ENCODE data around the gene ZNF593OS. TPM values are rescaled to one million over a fixed set of nuclear protein-coding genes. Genes with fewer than 3 reads are reported as not detected.

The ZNF593OS gene
- polyA plus RNA-seq, 2 donors = 0.12 to 0.22 TPM

DNA sequence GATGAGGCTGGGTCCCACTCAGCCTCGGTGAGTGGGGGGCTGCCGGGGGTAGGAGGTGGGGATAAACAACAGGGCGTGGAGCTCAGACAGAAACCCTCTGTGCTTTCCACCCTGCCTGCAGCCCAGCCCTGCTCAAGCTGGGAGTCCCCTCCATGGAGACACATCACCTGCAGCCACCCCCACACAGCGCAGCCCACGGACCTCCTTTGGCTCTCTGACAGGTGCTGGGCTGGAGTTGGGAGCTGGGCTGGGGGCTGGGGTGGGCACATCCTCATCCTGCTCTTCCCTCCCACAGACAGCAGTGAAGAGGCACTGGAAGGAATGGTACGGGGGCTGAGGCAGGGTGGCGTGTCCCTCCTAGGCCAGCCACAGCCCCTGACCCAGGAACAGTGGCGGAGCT lies 16.8 kb upstream of the ZNF593OS start:
- Histone ChIP-seq H3K4me1 (ENCODE audit: control insufficient read depth in 2 of 2, insufficient read depth in 2 of 2, low read length in 1 of 2) (no peaks in the 10 kb centered on the region), H3K27me3 (ENCODE audit: control insufficient read depth in 1 of 2, insufficient read depth in 2 of 2, low read length in 2 of 2) (no peaks in the 10 kb centered on the region), H3K27ac (ENCODE audit: low read depth in 2 of 2, low read length in 1 of 2) (no peak overlapping the region), H3K36me3 (ENCODE audit: control insufficient read depth in 2 of 2, insufficient read depth in 2 of 2, low read length in 1 of 2) (peaks cover 0 to 23% of the 10 kb centered on the region in 2 donors), H3K4me3 (ENCODE audit: low read depth in 1 of 2, low read length in 2 of 2) (no peak overlapping the region), H3K9me3 (ENCODE audit: control insufficient read depth in 2 of 2, insufficient read depth in 1 of 2, low read depth in 1 of 2, low read length in 1 of 2) (no peaks in the 10 kb centered on the region)
- 88 to 94% methylated on average over 8 of the region's 8 CpGs for WGBS, 2 donors

GRCh38 chr1:26187882-26188281 lies 16.2 kb upstream of the ZNF593OS start:
- Histone ChIP-seq H3K36me3 (ENCODE audit: control insufficient read depth in 2 of 2, insufficient read depth in 2 of 2, low read length in 1 of 2) (peaks cover 0 to 28% of the 10 kb centered on the region in 2 donors), H3K4me3 (ENCODE audit: low read depth in 1 of 2, low read length in 2 of 2) (no peak overlapping the region), H3K27me3 (ENCODE audit: control insufficient read depth in 1 of 2, insufficient read depth in 2 of 2, low read length in 2 of 2) (no peaks in the 10 kb centered on the region), H3K27ac (ENCODE audit: low read depth in 2 of 2, low read length in 1 of 2) (no peak overlapping the region), H3K9me3 (ENCODE audit: control insufficient read depth in 2 of 2, insufficient read depth in 1 of 2, low read depth in 1 of 2, low read length in 1 of 2) (no peaks in the 10 kb centered on the region), H3K4me1 (ENCODE audit: control insufficient read depth in 2 of 2, insufficient read depth in 2 of 2, low read length in 1 of 2) (no peaks in the 10 kb centered on the region)
- WGBS, 2 donors = 91 to 96% methylated on average over 6 of the region's 6 CpGs

DNA sequence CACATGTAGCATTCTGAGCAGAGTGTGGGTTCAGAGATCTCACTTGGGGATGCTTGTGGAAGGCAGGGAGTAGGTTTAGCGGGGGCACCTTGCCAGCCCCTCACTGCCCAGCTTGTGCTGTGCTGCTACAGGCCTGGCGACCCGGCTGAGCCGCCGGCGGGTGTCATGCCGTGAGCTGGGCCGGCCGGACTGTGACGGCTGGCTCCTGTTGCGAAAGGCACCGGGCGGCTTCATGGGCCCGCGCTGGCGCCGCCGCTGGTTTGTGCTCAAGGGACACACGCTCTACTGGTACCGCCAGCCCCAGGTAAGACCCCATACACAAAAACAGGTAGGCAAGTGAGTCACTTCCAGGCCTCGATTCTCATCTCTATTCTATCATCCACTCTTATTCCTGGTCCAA lies 13.3 kb upstream of the ZNF593OS start:
- no peaks in the 10 kb centered on the region for H3K27me3 ChIP-seq (ENCODE audit: control insufficient read depth in 1 of 2, insufficient read depth in 2 of 2, low read length in 2 of 2)
- 94 to 96% methylated on average over 21 of the region's 21 CpGs for WGBS, 2 donors
- peaks cover 0 to 38% of the 10 kb centered on the region in 2 donors for H3K36me3 ChIP-seq (ENCODE audit: control insufficient read depth in 2 of 2, insufficient read depth in 2 of 2, low read length in 1 of 2)
- H3K9me3 ChIP-seq (ENCODE audit: control insufficient read depth in 2 of 2, insufficient read depth in 1 of 2, low read depth in 1 of 2, low read length in 1 of 2) = no peaks in the 10 kb centered on the region
- no peak overlapping the region for H3K4me3 ChIP-seq (ENCODE audit: low read depth in 1 of 2, low read length in 2 of 2)
- peaks cover 4 to 5% of the 10 kb centered on the region in 2 donors for H3K4me1 ChIP-seq (ENCODE audit: control insufficient read depth in 2 of 2, insufficient read depth in 2 of 2, low read length in 1 of 2)
- no peak overlapping the region for H3K27ac ChIP-seq (ENCODE audit: low read depth in 2 of 2, low read length in 1 of 2)

DNA sequence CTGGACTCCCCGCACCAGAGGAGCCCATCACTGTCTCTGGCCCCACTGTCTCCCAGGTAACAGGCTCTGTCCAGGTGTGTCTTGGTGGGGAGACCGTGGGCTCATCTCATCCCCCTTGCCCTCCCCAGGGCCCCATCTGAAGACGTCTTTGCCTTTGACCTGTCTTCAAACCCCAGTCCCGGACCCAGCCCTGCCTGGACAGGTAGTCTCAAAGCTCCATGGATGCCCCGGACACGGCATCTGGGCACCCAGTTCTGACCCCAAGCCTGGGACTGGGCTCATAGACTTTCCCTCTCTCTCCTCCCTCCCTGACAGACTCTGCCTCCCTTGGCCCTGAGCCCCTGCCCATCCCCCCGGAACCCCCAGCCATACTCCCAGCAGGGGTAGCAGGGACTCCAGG lies 12.5 kb upstream of the ZNF593OS start:
- H3K27ac ChIP-seq (ENCODE audit: low read depth in 2 of 2, low read length in 1 of 2) = no peak overlapping the region
- WGBS, 2 donors = 92 to 93% methylated on average over 7 of the region's 7 CpGs
- H3K4me3 ChIP-seq (ENCODE audit: low read depth in 1 of 2, low read length in 2 of 2) = no peak overlapping the region
- H3K36me3 ChIP-seq (ENCODE audit: control insufficient read depth in 2 of 2, insufficient read depth in 2 of 2, low read length in 1 of 2) = peaks cover 0 to 37% of the 10 kb centered on the region in 2 donors
- no peaks in the 10 kb centered on the region for H3K27me3 ChIP-seq (ENCODE audit: control insufficient read depth in 1 of 2, insufficient read depth in 2 of 2, low read length in 2 of 2)
- no peaks in the 10 kb centered on the region for H3K9me3 ChIP-seq (ENCODE audit: control insufficient read depth in 2 of 2, insufficient read depth in 1 of 2, low read depth in 1 of 2, low read length in 1 of 2)
- peaks cover 4 to 5% of the 10 kb centered on the region in 2 donors for H3K4me1 ChIP-seq (ENCODE audit: control insufficient read depth in 2 of 2, insufficient read depth in 2 of 2, low read length in 1 of 2)

GRCh38 chr1:26182383-26182696 lies 10.7 kb upstream of the ZNF593OS start:
- H3K9me3 ChIP-seq (ENCODE audit: control insufficient read depth in 2 of 2, insufficient read depth in 1 of 2, low read depth in 1 of 2, low read length in 1 of 2) = no peaks in the 10 kb centered on the region
- WGBS, 2 donors = 81 to 82% methylated on average over 7 of the region's 7 CpGs
- H3K4me1 ChIP-seq (ENCODE audit: control insufficient read depth in 2 of 2, insufficient read depth in 2 of 2, low read length in 1 of 2) = peaks cover 4 to 5% of the 10 kb centered on the region in 2 donors
- peaks cover 0 to 29% of the 10 kb centered on the region in 2 donors for H3K36me3 ChIP-seq (ENCODE audit: control insufficient read depth in 2 of 2, insufficient read depth in 2 of 2, low read length in 1 of 2)
- no peaks in the 10 kb centered on the region for H3K27me3 ChIP-seq (ENCODE audit: control insufficient read depth in 1 of 2, insufficient read depth in 2 of 2, low read length in 2 of 2)
- no peak overlapping the region for H3K4me3 ChIP-seq (ENCODE audit: low read depth in 1 of 2, low read length in 2 of 2)
- H3K27ac ChIP-seq (ENCODE audit: low read depth in 2 of 2, low read length in 1 of 2) = no peak overlapping the region

DNA sequence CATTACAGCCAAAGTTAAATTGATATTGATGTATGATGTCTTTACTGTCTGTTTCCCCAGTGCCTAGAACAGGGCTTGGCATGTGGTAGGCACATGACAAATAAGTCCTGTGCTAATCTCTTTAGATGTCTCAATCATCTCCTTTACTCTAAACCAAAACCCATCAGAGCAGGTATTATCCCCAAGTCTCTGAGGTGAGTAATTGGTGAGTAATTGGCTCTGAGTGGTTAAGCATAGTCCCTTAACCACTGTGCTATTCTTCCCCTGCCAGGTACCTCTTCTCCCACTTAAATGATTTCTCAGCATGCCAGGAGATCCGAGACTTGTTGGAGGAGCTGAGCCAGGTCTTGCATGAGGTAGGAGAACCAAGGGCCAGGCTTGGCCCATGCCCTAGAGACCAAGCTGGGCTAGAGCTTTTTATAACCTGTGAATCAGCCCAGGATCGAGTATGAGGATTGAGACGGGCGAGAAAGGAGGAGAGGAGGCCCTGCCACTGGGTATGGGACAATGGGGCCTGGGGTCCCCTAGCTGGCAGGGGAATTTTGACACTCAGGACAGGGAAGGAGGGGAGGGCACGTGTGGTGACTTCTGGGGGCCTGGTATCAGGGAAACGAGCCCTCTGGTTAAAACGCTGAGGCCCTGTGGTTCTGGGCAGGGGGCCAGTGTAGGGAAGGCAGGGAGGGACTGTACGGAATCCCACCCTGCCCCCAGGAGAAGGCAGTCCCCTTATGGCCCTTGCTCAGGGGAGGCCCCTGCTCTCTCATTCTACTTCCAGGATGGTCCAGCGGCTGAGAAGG lies 10.2 kb upstream of the ZNF593OS start:
- no peak overlapping the region for H3K4me3 ChIP-seq (ENCODE audit: low read depth in 1 of 2, low read length in 2 of 2)
- H3K4me1 ChIP-seq (ENCODE audit: control insufficient read depth in 2 of 2, insufficient read depth in 2 of 2, low read length in 1 of 2) = peaks cover 4 to 8% of the 10 kb centered on the region in 2 donors
- 54 to 66% methylated on average over 9 of the region's 9 CpGs for WGBS, 2 donors
- no peaks in the 10 kb centered on the region for H3K27me3 ChIP-seq (ENCODE audit: control insufficient read depth in 1 of 2, insufficient read depth in 2 of 2, low read length in 2 of 2)
- no peaks in the 10 kb centered on the region for H3K9me3 ChIP-seq (ENCODE audit: control insufficient read depth in 2 of 2, insufficient read depth in 1 of 2, low read depth in 1 of 2, low read length in 1 of 2)
- H3K27ac ChIP-seq (ENCODE audit: low read depth in 2 of 2, low read length in 1 of 2) = peak overlapping the region; percentile 62 to 71
- peaks cover 0 to 27% of the 10 kb centered on the region in 2 donors for H3K36me3 ChIP-seq (ENCODE audit: control insufficient read depth in 2 of 2, insufficient read depth in 2 of 2, low read length in 1 of 2)

DNA sequence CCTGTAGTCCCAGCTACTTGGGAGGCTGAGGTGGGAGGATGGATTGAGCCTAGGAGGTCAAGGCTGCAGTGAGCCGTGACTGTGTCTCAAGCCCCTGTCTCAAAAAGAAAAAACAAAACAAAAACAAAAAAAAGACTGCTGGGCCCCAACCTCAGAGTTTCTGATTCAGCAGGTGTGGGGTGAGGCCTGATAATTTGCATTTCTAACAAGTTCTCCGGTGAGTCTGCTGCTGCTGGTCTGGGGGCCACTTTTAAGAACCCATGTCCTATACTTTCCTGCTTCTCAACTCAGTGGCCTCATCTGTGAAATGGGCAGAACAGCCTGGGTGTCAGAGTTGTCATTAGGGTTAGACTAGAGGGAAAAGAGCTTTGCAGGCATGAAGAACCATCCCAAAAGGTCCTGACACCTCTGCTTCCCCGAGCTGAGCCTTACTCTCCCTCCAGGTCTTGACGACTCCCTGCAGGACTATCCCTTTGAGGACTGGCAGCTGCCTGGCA lies 8.4 kb upstream of the ZNF593OS start:
- Histone ChIP-seq H3K27me3 (ENCODE audit: control insufficient read depth in 1 of 2, insufficient read depth in 2 of 2, low read length in 2 of 2) (no peaks in the 10 kb centered on the region), H3K4me1 (ENCODE audit: control insufficient read depth in 2 of 2, insufficient read depth in 2 of 2, low read length in 1 of 2) (peaks cover 4 to 8% of the 10 kb centered on the region in 2 donors), H3K9me3 (ENCODE audit: control insufficient read depth in 2 of 2, insufficient read depth in 1 of 2, low read depth in 1 of 2, low read length in 1 of 2) (no peaks in the 10 kb centered on the region), H3K36me3 (ENCODE audit: control insufficient read depth in 2 of 2, insufficient read depth in 2 of 2, low read length in 1 of 2) (peaks cover 0 to 22% of the 10 kb centered on the region in 2 donors), H3K4me3 (ENCODE audit: low read depth in 1 of 2, low read length in 2 of 2) (no peak overlapping the region), H3K27ac (ENCODE audit: low read depth in 2 of 2, low read length in 1 of 2) (peak overlapping the region in 1 of 2 donors; percentile 36)
- WGBS, 2 donors = 73 to 86% methylated on average over 4 of the region's 4 CpGs

DNA sequence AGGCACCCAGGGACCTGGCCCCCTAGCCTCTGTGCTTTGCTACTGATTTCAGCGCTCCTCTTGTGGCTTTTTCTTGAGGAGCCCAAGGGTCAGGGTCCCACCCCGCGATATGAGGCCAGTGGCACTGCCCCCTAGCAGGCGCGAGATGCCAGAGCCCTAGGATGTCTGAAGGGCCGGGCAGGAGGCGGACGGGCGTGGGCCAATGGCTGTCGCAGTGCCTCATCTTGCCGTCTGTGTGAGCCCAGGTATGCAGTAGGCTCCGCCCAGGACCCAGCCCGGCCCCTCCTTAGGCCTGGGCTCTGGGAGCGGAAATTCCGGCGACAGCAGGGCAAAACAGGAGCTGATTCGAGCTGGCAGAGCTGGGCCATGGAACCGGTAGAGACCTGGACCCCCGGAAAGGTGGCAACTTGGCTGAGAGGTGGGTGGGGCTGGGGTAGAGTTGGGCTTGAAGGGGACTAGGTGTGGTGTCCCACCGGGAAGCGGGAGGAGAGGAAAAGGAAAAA lies 5.6 kb upstream of the ZNF593OS start, which contains the start of gene CNKSR1:
Gene CNKSR1 (plus strand): TSS at position 310 of the 503 bp plus-strand sequence. CDS start 57 bp downstream, at position 367.
- Histone ChIP-seq H3K27me3 (ENCODE audit: control insufficient read depth in 1 of 2, insufficient read depth in 2 of 2, low read length in 2 of 2) (no peaks in the 10 kb centered on the region), H3K9me3 (ENCODE audit: control insufficient read depth in 2 of 2, insufficient read depth in 1 of 2, low read depth in 1 of 2, low read length in 1 of 2) (no peaks in the 10 kb centered on the region), H3K27ac (ENCODE audit: low read depth in 2 of 2, low read length in 1 of 2) (peak within 1 kb of the TSS; percentile 77 to 91), H3K4me1 (ENCODE audit: control insufficient read depth in 2 of 2, insufficient read depth in 2 of 2, low read length in 1 of 2) (peaks cover 4 to 7% of the 10 kb centered on the region in 2 donors), H3K36me3 (ENCODE audit: control insufficient read depth in 2 of 2, insufficient read depth in 2 of 2, low read length in 1 of 2) (peaks cover 0 to 6% of the 10 kb centered on the region in 2 donors), H3K4me3 (ENCODE audit: low read depth in 1 of 2, low read length in 2 of 2) (peak within 1 kb of the TSS; percentile 51 to 58)
- WGBS, 2 donors = 30 to 31% methylated on average over 21 of the region's 21 CpGs

DNA sequence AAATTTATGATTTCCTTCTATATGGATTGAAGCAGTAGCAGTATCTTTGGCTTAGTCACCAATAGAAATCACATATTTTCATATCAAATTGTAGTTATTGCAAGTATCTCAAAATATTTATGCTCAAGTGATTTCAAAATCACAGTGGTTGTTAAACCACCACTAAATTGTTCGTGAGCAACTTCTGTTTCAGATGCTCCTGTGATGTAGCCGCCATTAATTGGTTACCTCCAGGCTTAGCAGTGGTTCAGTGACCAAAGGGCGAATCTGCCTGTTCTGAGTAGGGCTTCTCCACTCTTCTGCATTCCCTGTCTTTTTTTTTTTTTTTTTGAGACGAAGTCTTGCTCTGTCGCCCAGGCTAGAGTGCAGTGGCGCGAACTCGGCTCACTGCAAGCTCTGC lies 3.7 kb upstream of the ZNF593OS start:
- no peaks in the 10 kb centered on the region for H3K27me3 ChIP-seq (ENCODE audit: control insufficient read depth in 1 of 2, insufficient read depth in 2 of 2, low read length in 2 of 2)
- H3K4me1 ChIP-seq (ENCODE audit: control insufficient read depth in 2 of 2, insufficient read depth in 2 of 2, low read length in 1 of 2) = peaks cover under 1 to 11% of the 10 kb centered on the region in 2 donors
- H3K9me3 ChIP-seq (ENCODE audit: control insufficient read depth in 2 of 2, insufficient read depth in 1 of 2, low read depth in 1 of 2, low read length in 1 of 2) = no peaks in the 10 kb centered on the region
- WGBS, 2 donors = 89 to 94% methylated on average over 8 of the region's 8 CpGs
- no peak overlapping the region for H3K4me3 ChIP-seq (ENCODE audit: low read depth in 1 of 2, low read length in 2 of 2)
- no peak overlapping the region for H3K27ac ChIP-seq (ENCODE audit: low read depth in 2 of 2, low read length in 1 of 2)
- peaks cover 0 to 3% of the 10 kb centered on the region in 2 donors for H3K36me3 ChIP-seq (ENCODE audit: control insufficient read depth in 2 of 2, insufficient read depth in 2 of 2, low read length in 1 of 2)
